Erythroblast (primary cell): ENCODE data around the gene TNNT2.

Source experiments
- GATA1 ChIP-seq: IDR thresholded peaks from 2 replicates; pipeline ENCODE4 v1.6.1; 2011; ENCODE audit warnings: low read depth, mild to moderate bottlenecking, control low read depth, low read length, moderate library complexity
- POLR2A ChIP-seq: IDR thresholded peaks from 2 replicates; pipeline ENCODE4 v1.6.1; 2011; ENCODE audit warnings: mild to moderate bottlenecking, low read length

DNA sequence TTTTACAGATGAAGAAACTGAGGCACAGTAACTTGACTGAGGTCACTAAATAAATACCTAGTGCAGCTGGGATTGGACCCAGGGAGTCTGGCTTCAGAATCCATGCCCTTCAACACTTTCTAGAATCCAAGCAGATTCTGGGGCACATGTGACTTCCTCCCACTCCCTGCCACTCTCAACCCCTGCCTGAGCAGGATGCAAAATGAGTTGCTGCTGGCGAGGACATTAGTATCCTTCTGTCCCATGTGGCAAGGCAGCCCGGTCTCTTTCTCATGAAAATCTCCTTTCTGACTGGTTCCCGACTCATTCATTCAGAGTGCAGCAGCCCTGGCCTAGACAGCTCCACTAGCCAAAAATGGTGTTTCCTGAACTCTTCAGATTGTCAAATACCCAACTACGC lies 28.4 kb downstream of the TNNT2 start:
- TF ChIP-seq POLR2A (no peak), GATA1 (no peak)
